Fibroblast of pulmonary artery (primary cell): ENCODE measurements around the gene CD300LB.

Source experiments
- DNase-seq: peaks from one replicate; pipeline ENCODE4 v3.0.0-alpha.2; 2010; ENCODE audit warnings: low read depth
- H3K4me3 ChIP-seq: replicated peaks from 2 replicates; pipeline ENCODE4 v1.5.1; 2011; ENCODE audit warnings: low read depth, mild to moderate bottlenecking, control low read depth, low read length, moderate library complexity
- CTCF ChIP-seq: IDR thresholded peaks from 2 replicates; pipeline ENCODE4 v1.5.1; 2011; ENCODE audit warnings: mild to moderate bottlenecking, control low read depth, low read length, inconsistent platforms; ENCODE audit errors: missing control alignments

Gene CD300LB

GRCh38 chr17:74484066-74484465 lies 47.2 kb downstream of the CD300LB start:
- H3K4me3 ChIP-seq, result no peak overlapping the region
- DNase-seq, result no peak
- TF ChIP-seq CTCF, result no peak

DNA sequence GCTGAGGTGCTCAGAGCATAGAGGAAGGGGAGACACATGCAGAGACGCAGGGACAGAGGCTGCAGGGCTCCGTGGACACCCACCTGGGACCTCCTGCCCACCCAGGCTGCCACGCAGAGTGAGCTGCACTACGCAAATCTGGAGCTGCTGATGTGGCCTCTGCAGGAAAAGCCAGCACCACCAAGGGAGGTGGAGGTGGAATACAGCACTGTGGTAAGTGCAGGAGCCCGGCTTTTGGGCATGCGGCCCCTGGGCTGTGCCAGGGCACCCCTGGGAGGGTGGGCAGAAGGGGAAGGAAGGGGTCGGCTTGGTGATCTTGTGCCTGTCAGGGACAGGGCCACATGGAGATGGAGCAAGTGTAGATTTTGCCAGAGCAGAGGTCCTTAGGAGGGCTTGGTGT lies 49.7 kb downstream of the CD300LB start:
- no peak for TF ChIP-seq CTCF
- no peak for DNase-seq
- no peak overlapping the region for H3K4me3 ChIP-seq

DNA sequence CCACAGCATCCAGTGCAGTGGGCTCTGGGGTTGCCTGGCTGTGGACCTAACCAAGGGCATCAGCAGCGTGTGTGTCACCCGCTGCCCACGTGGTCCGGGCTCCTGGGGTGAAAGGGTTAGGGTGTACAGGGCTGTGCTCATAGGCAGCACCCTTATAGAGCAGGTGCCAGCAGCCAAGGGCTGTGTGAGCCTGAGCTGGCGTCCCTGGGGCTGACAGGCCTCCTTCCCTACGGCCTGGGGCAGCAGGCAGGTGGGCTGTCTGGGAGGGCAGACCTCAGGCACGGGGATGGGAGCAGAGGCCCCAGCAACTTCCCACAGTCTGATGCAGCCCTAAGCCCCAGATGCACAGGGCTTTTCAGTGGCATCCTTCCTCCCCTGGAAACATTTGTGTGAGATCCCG lies 51.0 kb downstream of the CD300LB start:
- no peak overlapping the region for H3K4me3 ChIP-seq

DNA sequence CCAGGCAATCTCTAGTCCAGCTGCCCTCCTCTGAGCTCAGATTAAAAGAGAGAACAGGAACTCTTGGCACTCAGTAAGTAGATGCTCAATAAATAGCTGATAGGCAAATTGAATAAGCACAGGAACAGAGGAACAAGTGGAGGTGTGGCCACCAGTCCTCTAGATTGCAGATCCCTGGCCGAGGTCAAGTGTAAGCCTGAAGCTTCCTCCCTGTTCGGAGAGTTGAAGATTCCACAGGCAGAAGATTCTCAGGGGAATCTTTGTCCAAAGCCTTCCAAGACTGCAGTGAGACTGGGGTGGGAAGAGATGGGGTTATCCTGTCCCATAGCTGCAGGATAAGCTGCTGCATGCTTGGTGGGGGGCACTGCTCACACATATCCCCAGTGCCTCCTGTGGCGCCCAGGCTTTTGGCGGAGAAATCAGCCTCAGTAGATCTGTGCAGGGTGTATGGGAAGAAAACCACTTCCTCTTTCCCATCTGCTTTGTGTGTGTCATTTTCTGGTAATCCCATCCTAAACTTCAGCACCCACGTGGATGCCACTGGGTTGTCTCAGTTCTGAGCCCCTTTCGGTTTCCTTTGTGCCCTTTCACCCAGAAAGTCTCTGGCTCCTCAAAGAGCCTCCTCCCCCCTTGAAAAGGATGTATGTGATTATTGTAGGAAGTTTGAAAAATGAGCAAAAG lies 52.7 kb downstream of the CD300LB start:
- no peak overlapping the region for H3K4me3 ChIP-seq
- TF ChIP-seq CTCF, result no peak
- DNase-seq, result no peak

More for the DNA sequence above, 51.0 kb downstream of the CD300LB start:
- TF ChIP-seq CTCF, result no peak
- DNase-seq, result no peak

GRCh38 chr17:74477411-74477810 lies 53.9 kb downstream of the CD300LB start:
- no peak for TF ChIP-seq CTCF
- no peak for DNase-seq
- no peak overlapping the region for H3K4me3 ChIP-seq

DNA sequence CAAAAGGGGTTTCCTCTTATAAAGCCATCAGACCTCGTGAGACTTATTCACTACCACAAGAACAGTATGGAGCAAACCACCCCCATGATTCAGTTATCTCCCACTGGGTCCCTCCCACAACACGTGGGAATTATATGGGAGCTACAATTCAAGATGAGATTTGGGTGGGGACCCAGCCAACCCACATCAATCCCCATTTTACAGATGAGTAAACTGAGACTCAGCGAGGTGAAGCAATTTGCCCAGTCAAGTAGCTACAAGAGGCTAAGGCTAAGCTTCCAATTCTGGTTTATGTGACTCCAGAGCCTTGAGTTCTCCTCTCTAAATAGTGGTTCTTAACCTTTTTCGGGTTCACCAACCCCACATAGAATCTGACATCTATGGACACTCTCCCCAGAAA lies 56.1 kb downstream of the CD300LB start:
- no peak for TF ChIP-seq CTCF
- H3K4me3 ChIP-seq, result no peak overlapping the region
- no peak for DNase-seq
